Measurements from ENCODE around the gene SFPQ. TPM values are rescaled to one million over a fixed set of nuclear protein-coding genes. Genes with fewer than 3 reads are reported as not detected.
A peak's percentile ranks its signal among the peaks of the same experiment; 100 is the strongest.

Gene SFPQ
- total RNA-seq, 1 donor from 2014 or later: 130 TPM

DNA sequence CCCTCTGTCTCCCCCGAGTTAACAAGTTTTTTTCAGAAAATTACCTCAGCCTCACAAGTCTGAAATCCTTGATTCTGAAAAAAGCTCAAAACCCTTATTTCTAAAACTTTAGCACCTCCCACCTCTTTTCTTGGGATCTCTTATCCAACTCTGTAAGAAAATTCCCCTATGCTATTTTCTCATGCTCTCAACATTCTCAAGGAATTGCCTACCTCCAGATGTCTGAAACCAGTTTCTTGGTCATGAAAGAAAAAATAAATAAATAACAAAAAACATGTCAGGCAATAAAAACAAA lies 18.1 kb upstream of the SFPQ start:
- Histone ChIP-seq H3K9me3 (ENCODE audit: control insufficient read depth in 3 of 3, low read length in 3 of 3) (no peaks in the 10 kb centered on the region), H3K27me3 (ENCODE audit: control insufficient read depth in 3 of 3, insufficient read depth in 3 of 3, low read length in 3 of 3) (no peaks in the 10 kb centered on the region), H3K27ac (ENCODE audit: low read depth, low read length) (no peak overlapping the region), H3K4me1 (ENCODE audit: control insufficient read depth in 3 of 3, insufficient read depth in 3 of 3, low read length in 3 of 3) (no peaks in the 10 kb centered on the region), H3K36me3 (ENCODE audit: control insufficient read depth in 3 of 3, insufficient read depth in 3 of 3, low read length in 3 of 3) (no peaks in the 10 kb centered on the region), H3K4me3 (ENCODE audit: low read length in 3 of 3) (no peak overlapping the region), H3K9ac (ENCODE audit: low read depth in 1 of 3, low read length in 3 of 3) (no peak overlapping the region)

DNA sequence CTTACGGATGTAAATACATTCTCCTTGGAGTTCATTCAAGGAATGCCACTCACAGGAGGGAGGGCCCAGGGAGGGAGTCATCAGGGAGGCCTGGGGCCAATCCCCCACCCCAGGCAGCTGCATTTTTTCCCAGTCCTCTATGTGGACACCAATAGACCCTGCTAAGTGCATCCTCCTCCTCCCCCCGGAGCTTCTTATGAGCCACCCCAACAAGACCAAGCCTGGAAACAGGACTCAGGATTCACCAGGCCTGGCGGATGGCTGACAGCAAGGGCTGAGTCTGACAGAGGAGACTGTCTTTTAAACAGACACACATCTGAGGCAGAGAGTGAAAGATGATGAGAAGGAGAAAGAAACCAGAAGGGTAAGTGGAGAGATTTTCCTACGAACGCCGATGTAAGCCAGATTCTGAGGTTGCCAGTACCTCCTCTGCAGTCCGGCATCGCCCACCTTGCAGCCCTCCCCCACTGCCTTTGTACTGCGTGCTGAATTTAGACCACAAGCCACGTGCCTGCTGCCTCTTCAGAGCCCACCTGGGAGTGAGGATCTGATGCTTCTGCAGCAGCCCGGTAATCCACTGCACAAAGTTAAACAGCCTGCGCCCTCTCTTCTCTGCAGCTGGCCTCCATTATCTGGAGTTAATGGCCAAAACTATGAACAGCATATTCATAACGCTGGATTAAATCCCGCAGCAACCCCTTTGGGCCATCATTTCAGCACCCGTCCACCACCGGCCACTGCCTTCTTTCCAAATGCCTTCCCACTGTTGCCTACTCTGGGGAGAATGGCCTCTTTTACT lies 17.6 kb upstream of the SFPQ start:
- Histone ChIP-seq H3K36me3 (ENCODE audit: control insufficient read depth in 3 of 3, insufficient read depth in 3 of 3, low read length in 3 of 3) (no peaks in the 10 kb centered on the region), H3K27ac (ENCODE audit: low read depth, low read length) (no peak overlapping the region), H3K27me3 (ENCODE audit: control insufficient read depth in 3 of 3, insufficient read depth in 3 of 3, low read length in 3 of 3) (no peaks in the 10 kb centered on the region), H3K9me3 (ENCODE audit: control insufficient read depth in 3 of 3, low read length in 3 of 3) (no peaks in the 10 kb centered on the region), H3K9ac (ENCODE audit: low read depth in 1 of 3, low read length in 3 of 3) (no peak overlapping the region), H3K4me1 (ENCODE audit: control insufficient read depth in 3 of 3, insufficient read depth in 3 of 3, low read length in 3 of 3) (no peaks in the 10 kb centered on the region), H3K4me3 (ENCODE audit: low read length in 3 of 3) (no peak overlapping the region)

DNA sequence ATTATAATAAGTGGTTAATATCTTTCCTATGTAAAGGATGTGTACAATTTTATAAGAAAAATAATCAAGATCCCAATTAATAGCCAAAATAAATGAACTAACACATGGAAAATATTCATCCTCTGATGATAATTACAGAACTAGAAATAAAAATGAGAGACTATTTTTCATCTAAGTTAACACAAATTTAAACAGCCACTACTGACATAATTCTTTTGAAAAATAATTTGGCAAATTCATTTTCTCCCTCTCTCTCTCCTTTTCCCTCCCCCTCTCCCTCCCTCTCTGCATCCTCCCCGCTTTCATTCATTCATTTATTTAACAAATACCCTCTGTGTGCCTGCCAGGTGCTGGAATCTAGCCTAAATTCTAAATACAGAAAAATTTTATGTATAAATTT lies 10.3 kb upstream of the SFPQ start:
- H3K9me3 ChIP-seq (ENCODE audit: control insufficient read depth in 3 of 3, low read length in 3 of 3): no peaks in the 10 kb centered on the region
- H3K36me3 ChIP-seq (ENCODE audit: control insufficient read depth in 3 of 3, insufficient read depth in 3 of 3, low read length in 3 of 3): no peaks in the 10 kb centered on the region
- no peaks in the 10 kb centered on the region for H3K27me3 ChIP-seq (ENCODE audit: control insufficient read depth in 3 of 3, insufficient read depth in 3 of 3, low read length in 3 of 3)
- H3K4me3 ChIP-seq (ENCODE audit: low read length in 3 of 3): no peak overlapping the region
- no peak overlapping the region for H3K9ac ChIP-seq (ENCODE audit: low read depth in 1 of 3, low read length in 3 of 3)
- H3K4me1 ChIP-seq (ENCODE audit: control insufficient read depth in 3 of 3, insufficient read depth in 3 of 3, low read length in 3 of 3): no peaks in the 10 kb centered on the region
- no peak overlapping the region for H3K27ac ChIP-seq (ENCODE audit: low read depth, low read length)

DNA sequence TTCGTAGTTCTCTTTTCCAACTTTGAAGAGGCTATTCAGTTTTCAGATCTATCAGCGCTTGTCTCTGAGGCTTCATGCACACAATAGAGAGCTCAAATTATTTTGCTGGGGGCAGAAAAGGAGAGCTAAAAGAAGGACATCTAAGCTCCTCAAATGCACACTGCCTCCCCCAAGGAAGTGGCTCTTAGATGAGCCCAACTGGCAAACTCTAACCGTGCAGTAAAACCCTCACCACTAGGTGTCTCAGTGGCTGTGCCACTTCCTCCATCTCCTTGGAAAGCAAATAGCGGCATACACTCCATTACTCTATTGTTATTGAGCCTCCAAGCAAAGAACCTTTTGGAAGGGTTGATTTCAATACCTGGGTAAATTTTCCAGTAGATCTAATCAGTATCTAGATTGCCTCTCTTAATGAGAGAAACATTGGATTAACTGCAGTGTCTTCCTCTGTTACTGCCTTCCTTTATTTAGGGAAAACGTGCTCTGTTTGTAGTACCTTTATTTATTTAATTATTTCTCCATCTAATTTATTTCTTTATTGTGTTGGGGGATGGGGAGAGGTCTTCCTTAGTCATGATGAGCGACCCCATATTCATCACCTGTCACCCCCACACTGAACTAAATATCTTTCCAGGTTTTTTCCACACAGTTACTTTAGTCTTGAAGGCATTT lies 9.2 kb upstream of the SFPQ start:
- Histone ChIP-seq H3K36me3 (ENCODE audit: control insufficient read depth in 3 of 3, insufficient read depth in 3 of 3, low read length in 3 of 3) (no peaks in the 10 kb centered on the region), H3K4me1 (ENCODE audit: control insufficient read depth in 3 of 3, insufficient read depth in 3 of 3, low read length in 3 of 3) (no peaks in the 10 kb centered on the region), H3K27me3 (ENCODE audit: control insufficient read depth in 3 of 3, insufficient read depth in 3 of 3, low read length in 3 of 3) (peaks cover 0 to 2% (median 0%) of the 10 kb centered on the region in 3 donors), H3K9ac (ENCODE audit: low read depth in 1 of 3, low read length in 3 of 3) (no peak overlapping the region), H3K27ac (ENCODE audit: low read depth, low read length) (no peak overlapping the region), H3K9me3 (ENCODE audit: control insufficient read depth in 3 of 3, low read length in 3 of 3) (no peaks in the 10 kb centered on the region), H3K4me3 (ENCODE audit: low read length in 3 of 3) (peak overlapping the region in 1 of 3 donors; percentile 30)

GRCh38 chr1:35201631-35202030 lies 8.7 kb upstream of the SFPQ start:
- Histone ChIP-seq H3K36me3 (ENCODE audit: control insufficient read depth in 3 of 3, insufficient read depth in 3 of 3, low read length in 3 of 3) (no peaks in the 10 kb centered on the region), H3K27me3 (ENCODE audit: control insufficient read depth in 3 of 3, insufficient read depth in 3 of 3, low read length in 3 of 3) (peaks cover 0 to 2% (median 0%) of the 10 kb centered on the region in 3 donors), H3K27ac (ENCODE audit: low read depth, low read length) (no peak overlapping the region), H3K4me3 (ENCODE audit: low read length in 3 of 3) (no peak overlapping the region), H3K9me3 (ENCODE audit: control insufficient read depth in 3 of 3, low read length in 3 of 3) (no peaks in the 10 kb centered on the region), H3K4me1 (ENCODE audit: control insufficient read depth in 3 of 3, insufficient read depth in 3 of 3, low read length in 3 of 3) (no peaks in the 10 kb centered on the region), H3K9ac (ENCODE audit: low read depth in 1 of 3, low read length in 3 of 3) (no peak overlapping the region)

DNA sequence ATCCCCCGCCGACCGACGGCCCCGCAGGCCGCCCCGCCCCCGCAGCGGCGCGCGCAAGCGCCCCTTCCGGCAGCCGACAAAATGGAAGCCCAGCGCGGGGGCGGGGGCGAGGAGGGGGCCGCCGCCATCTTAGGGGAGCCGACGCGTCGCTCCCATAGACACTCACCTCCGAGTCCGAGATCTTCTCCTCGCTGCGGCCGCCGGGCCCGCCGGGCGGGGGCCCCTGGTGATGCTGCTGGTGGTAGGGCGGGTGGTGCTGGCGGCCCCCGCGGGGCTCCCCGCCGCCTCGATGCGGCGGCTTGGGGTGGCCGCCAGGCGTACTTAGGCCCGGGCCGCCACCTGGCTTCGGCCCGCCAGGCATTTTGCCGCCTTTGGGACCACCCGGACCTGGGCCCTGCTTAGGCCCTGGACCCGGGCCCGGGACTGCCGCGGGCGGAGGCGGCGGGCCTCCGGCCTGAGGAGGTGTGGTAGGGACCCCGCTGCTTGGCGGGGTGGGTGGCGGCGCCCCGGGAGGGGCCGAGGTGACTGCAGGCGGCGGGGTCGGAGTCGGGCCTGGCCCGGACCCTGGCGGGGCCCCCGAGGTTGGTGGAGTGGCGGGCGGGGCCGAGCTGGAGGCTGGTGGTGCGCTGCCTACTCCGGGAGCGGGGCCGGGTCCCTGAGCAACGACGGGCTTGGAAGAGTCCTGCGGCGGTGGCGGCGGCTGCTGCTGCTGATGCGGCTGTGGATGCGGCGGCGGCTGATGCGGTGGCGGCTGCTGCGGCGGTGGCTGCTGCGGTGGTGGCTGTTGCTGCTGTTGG lies 691 bp downstream of the SFPQ start:
- no peaks in the 10 kb centered on the region for H3K27me3 ChIP-seq (ENCODE audit: control insufficient read depth in 3 of 3, insufficient read depth in 3 of 3, low read length in 3 of 3)

DNA sequence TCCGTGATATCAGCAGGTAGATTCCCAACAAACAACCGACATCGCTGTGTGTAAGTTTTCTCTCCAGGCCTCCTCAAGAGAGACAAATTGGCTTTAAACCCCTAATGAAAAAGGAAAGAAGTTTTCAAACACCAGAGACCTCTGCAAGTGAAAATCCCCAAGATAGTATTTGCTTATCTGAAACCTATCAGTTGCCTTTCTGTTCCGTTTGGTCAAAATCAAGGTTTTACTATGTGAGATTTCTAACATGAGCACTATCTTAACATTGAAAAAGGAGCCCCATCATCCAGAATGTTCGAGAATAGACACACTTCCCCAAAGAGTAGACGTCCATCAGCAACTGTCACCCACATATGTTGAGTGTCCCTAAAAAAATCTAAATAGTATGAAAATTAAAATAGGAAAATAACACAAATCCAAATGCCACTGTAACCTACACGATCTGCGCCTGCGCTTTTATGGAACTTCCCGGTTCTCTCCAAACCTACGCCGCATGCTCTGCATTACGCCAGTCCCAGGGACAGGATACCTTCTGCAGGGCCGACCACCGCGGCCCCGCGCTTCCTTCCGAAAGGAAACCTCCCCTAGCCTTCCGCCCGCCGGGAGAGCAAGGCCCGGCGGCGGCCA lies 1.4 kb downstream of the SFPQ start:
- Histone ChIP-seq H3K27ac (ENCODE audit: low read depth, low read length) (peak overlapping the region; percentile 99), H3K9me3 (ENCODE audit: control insufficient read depth in 3 of 3, low read length in 3 of 3) (no peaks in the 10 kb centered on the region), H3K27me3 (ENCODE audit: control insufficient read depth in 3 of 3, insufficient read depth in 3 of 3, low read length in 3 of 3) (no peaks in the 10 kb centered on the region), H3K36me3 (ENCODE audit: control insufficient read depth in 3 of 3, insufficient read depth in 3 of 3, low read length in 3 of 3) (peaks cover 39 to 49% (median 45%) of the 10 kb centered on the region in 3 donors), H3K4me1 (ENCODE audit: control insufficient read depth in 3 of 3, insufficient read depth in 3 of 3, low read length in 3 of 3) (peaks cover 23 to 46% (median 30%) of the 10 kb centered on the region in 3 donors), H3K4me3 (ENCODE audit: low read length in 3 of 3) (peak overlapping the region; percentile 79 to 98 (median 87)), H3K9ac (ENCODE audit: low read depth in 1 of 3, low read length in 3 of 3) (peak overlapping the region; percentile 81 to 99 (median 99))

More for the DNA sequence above, 691 bp downstream of the SFPQ start:
- Histone ChIP-seq H3K4me1 (ENCODE audit: control insufficient read depth in 3 of 3, insufficient read depth in 3 of 3, low read length in 3 of 3) (peaks cover 19 to 39% (median 26%) of the 10 kb centered on the region in 3 donors), H3K9ac (ENCODE audit: low read depth in 1 of 3, low read length in 3 of 3) (peak overlapping the region; percentile 91 to 99 (median 99)), H3K27ac (ENCODE audit: low read depth, low read length) (peak overlapping the region; percentile 99), H3K36me3 (ENCODE audit: control insufficient read depth in 3 of 3, insufficient read depth in 3 of 3, low read length in 3 of 3) (peaks cover 33 to 42% (median 38%) of the 10 kb centered on the region in 3 donors), H3K4me3 (ENCODE audit: low read length in 3 of 3) (peak overlapping the region; percentile 79 to 98 (median 87)), H3K9me3 (ENCODE audit: control insufficient read depth in 3 of 3, low read length in 3 of 3) (no peaks in the 10 kb centered on the region)

DNA sequence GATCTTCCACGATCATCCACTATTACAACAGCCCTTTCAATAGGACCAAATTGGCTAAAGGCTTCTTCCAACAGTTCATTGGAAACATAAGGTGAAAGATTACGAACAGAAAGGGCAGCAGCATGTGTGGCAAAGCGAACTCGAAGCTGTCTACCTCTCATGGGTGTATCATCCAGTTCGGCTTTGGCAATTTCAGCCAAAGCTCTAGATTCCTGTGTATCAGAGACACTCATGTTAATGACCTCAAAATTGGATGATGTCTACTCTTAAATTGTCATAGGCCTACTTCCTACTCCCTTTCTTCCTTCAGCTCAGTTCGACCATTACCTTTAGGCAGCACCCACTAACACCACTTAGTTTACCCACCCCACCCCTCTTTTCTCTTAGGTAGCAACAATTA lies 2.2 kb downstream of the SFPQ start:
- peaks cover 29 to 53% (median 36%) of the 10 kb centered on the region in 3 donors for H3K4me1 ChIP-seq (ENCODE audit: control insufficient read depth in 3 of 3, insufficient read depth in 3 of 3, low read length in 3 of 3)
- H3K36me3 ChIP-seq (ENCODE audit: control insufficient read depth in 3 of 3, insufficient read depth in 3 of 3, low read length in 3 of 3): peaks cover 44 to 57% (median 53%) of the 10 kb centered on the region in 3 donors
- H3K9me3 ChIP-seq (ENCODE audit: control insufficient read depth in 3 of 3, low read length in 3 of 3): no peaks in the 10 kb centered on the region

GRCh38 chr1:35188578-35189392 lies 4.2 kb downstream of the SFPQ start:
- no peaks in the 10 kb centered on the region for H3K9me3 ChIP-seq (ENCODE audit: control insufficient read depth in 3 of 3, low read length in 3 of 3)
- H3K4me1 ChIP-seq (ENCODE audit: control insufficient read depth in 3 of 3, insufficient read depth in 3 of 3, low read length in 3 of 3): peaks cover 32 to 56% (median 36%) of the 10 kb centered on the region in 3 donors
- H3K27ac ChIP-seq (ENCODE audit: low read depth, low read length): no peak overlapping the region
- no peak overlapping the region for H3K4me3 ChIP-seq (ENCODE audit: low read length in 3 of 3)
- no peaks in the 10 kb centered on the region for H3K27me3 ChIP-seq (ENCODE audit: control insufficient read depth in 3 of 3, insufficient read depth in 3 of 3, low read length in 3 of 3)
- H3K36me3 ChIP-seq (ENCODE audit: control insufficient read depth in 3 of 3, insufficient read depth in 3 of 3, low read length in 3 of 3): peaks cover 54 to 73% (median 73%) of the 10 kb centered on the region in 3 donors
- H3K9ac ChIP-seq (ENCODE audit: low read depth in 1 of 3, low read length in 3 of 3): no peak overlapping the region

More for the DNA sequence above, 2.2 kb downstream of the SFPQ start:
- H3K9ac ChIP-seq (ENCODE audit: low read depth in 1 of 3, low read length in 3 of 3): peak overlapping the region; percentile 81 to 99 (median 99)
- H3K27me3 ChIP-seq (ENCODE audit: control insufficient read depth in 3 of 3, insufficient read depth in 3 of 3, low read length in 3 of 3): no peaks in the 10 kb centered on the region
- H3K27ac ChIP-seq (ENCODE audit: low read depth, low read length): peak overlapping the region; percentile 5
- peak overlapping the region; percentile 79 to 98 (median 87) for H3K4me3 ChIP-seq (ENCODE audit: low read length in 3 of 3)
